SK-N-SH (cell line): ENCODE measurements around the gene BPIFA3. TPM values are rescaled to one million over a fixed set of nuclear protein-coding genes. Genes with fewer than 3 reads are reported as not detected.

Experiments
- CTCF ChIA-PET: fragments of 300-600, 350-600 bp; formaldehyde crosslinking; extraction: SDS; loops from one replicate; lab custom pipeline; 2021; lab: Yijun Ruan, JAX
- POLR2A ChIA-PET: fragments of 350-600 bp; sonication (Branson Sonifier 250); formaldehyde crosslinking; extraction: SDS; loops from one replicate; lab custom pipeline; 2020; ENCODE audit warnings: antibody characterized with exemption, inconsistent platforms; lab: Yijun Ruan, JAX
- DNase-seq: peaks from one replicate; pipeline ENCODE4 v3.0.0; 2012
- H2AFZ ChIP-seq: fragments of 200-600 bp; sonication (generic); 2 replicates; pipeline ENCODE4 v1.8.1; 2016; ENCODE audit warnings: antibody characterized with exemption, mild to moderate bottlenecking, low read depth
- H3F3A ChIP-seq: fragments of 200-600 bp; sonication (generic); replicated peaks from 2 replicates; pipeline ENCODE3; 2016; ENCODE audit warnings: antibody characterized with exemption, mild to moderate bottlenecking; ENCODE audit not compliant: insufficient read depth
- H3K27ac ChIP-seq, 2 experiments: fragments of 200-500 bp in 1 of 2; fragments of 200-600 bp in 1 of 2; sonication (Bioruptor generic) in 1 of 2; sonication (generic), shearing (Covaris generic) in 1 of 2; 2 replicates each; pipeline versions ENCODE4 v1.5.1 to v1.6.1; 2014 to 2016; ENCODE audit warnings: low read depth in 2 of 2, inconsistent platforms in 1 of 2, low read length in 1 of 2, mild to moderate bottlenecking in 1 of 2, mixed read lengths in 1 of 2
- H3K27me3 ChIP-seq: fragments of 200-600 bp; sonication (generic), shearing (Covaris generic); 2 replicates; pipeline ENCODE4 v1.6.1; 2016; ENCODE audit warnings: mixed run types; ENCODE audit not compliant: insufficient read depth
- H3K36me3 ChIP-seq, 2 experiments: fragments of 200-500 bp in 1 of 2; fragments of 200-600 bp in 1 of 2; sonication (Bioruptor generic) in 1 of 2; sonication (generic) in 1 of 2; replicated peaks in 1 of 2; 2 replicates each; pipeline versions ENCODE3 to v1.5.1; 2014 to 2016; ENCODE audit warnings: low read length in 1 of 2, mild to moderate bottlenecking in 1 of 2; ENCODE audit not compliant: insufficient read depth in 2 of 2, control insufficient read depth in 1 of 2
- H3K4me1 ChIP-seq, 2 experiments: fragments of 200-500 bp in 1 of 2; fragments of 200-600 bp in 1 of 2; sonication (Bioruptor generic) in 1 of 2; sonication (generic), shearing (Covaris generic) in 1 of 2; 2 replicates each; pipeline versions ENCODE4 v1.5.1 to v1.6.1; 2014 to 2016; ENCODE audit warnings: low read depth in 1 of 2, low read length in 1 of 2, mixed run types in 1 of 2; ENCODE audit not compliant: insufficient read depth in 2 of 2, control insufficient read depth in 1 of 2
- H3K4me2 ChIP-seq: fragments of 200-600 bp; sonication (generic), shearing (Covaris generic); 2 replicates; pipeline ENCODE4 v1.6.1; 2017; ENCODE audit warnings: mixed run types
- H3K4me3 ChIP-seq, 2 experiments: fragments of 200-500 bp in 1 of 2; fragments of 200-600 bp in 1 of 2; sonication (Bioruptor generic) in 1 of 2; sonication (generic), shearing (Covaris generic) in 1 of 2; 2 replicates each; pipeline versions ENCODE4 v1.5.1 to v1.8.1; 2014 to 2016; ENCODE audit warnings: low read depth in 2 of 2, inconsistent platforms in 1 of 2, low read length in 1 of 2, mild to moderate bottlenecking in 1 of 2, mixed read lengths in 1 of 2, moderate library complexity in 1 of 2
- H3K79me2 ChIP-seq: fragments of 200-600 bp; sonication (generic); 2 replicates; pipeline ENCODE4 v1.8.1; 2017; ENCODE audit warnings: mild to moderate bottlenecking; ENCODE audit not compliant: insufficient read depth
- H3K9ac ChIP-seq: fragments of 200-600 bp; sonication (generic); 2 replicates; pipeline ENCODE4 v1.6.1; 2017; ENCODE audit warnings: mixed run types
- H3K9me2 ChIP-seq: fragments of 200-600 bp; sonication (generic); 2 replicates; pipeline ENCODE4 v1.6.1; 2017; ENCODE audit warnings: mixed run types
- H3K9me3 ChIP-seq: fragments of 200-600 bp; sonication (generic); 2 replicates; pipeline ENCODE4 v1.6.1; 2017; ENCODE audit warnings: mixed run types, mild to moderate bottlenecking, moderate library complexity
- H4K20me1 ChIP-seq: fragments of 200-600 bp; sonication (generic); 2 replicates; pipeline ENCODE4 v1.6.1; 2017; ENCODE audit warnings: mild to moderate bottlenecking, mixed run types; ENCODE audit not compliant: insufficient read depth
- CHD2 ChIP-seq: fragments of 150-350 bp; IDR thresholded peaks from 2 replicates; pipeline ENCODE4 v1.6.1; 2018; ENCODE audit warnings: low read length; ENCODE audit not compliant: partially characterized antibody
- EZH2phosphoT487 ChIP-seq: fragments of 200-600 bp; sonication (generic); IDR thresholded peaks from 2 replicates; pipeline ENCODE4 v1.6.1; 2017; ENCODE audit warnings: low read depth, mixed run types, mild to moderate bottlenecking, antibody characterized with exemption, moderate library complexity, borderline replicate concordance
- FOSL2 ChIP-seq: IDR thresholded peaks from 2 replicates; pipeline ENCODE4 v1.4.0; 2012; ENCODE audit warnings: low read depth, mild to moderate bottlenecking, moderate library complexity, borderline replicate concordance
- FOXJ3 ChIP-seq: sonication (generic); formaldehyde crosslinking; IDR thresholded peaks from 2 replicates; pipeline ENCODE4 v1.5.1; 2020; ENCODE audit warnings: mild to moderate bottlenecking, missing genetic modification reagents
- FOXM1 ChIP-seq: IDR thresholded peaks from 2 replicates; pipeline ENCODE4 v1.4.0; 2012; ENCODE audit warnings: low read depth, mild to moderate bottlenecking
- RAD21 ChIP-seq: IDR thresholded peaks from 2 replicates; pipeline ENCODE4 v1.6.1; 2012; ENCODE audit warnings: mild to moderate bottlenecking, low read length
- RCOR1 ChIP-seq: fragments of 150-350 bp; IDR thresholded peaks from 2 replicates; pipeline ENCODE4 v1.6.1; 2017; ENCODE audit warnings: antibody characterized with exemption, low read length
- WGBS: methylation state at CpG from one replicate; pipeline ENCODE4 v1.1.6; 2017; ENCODE audit warnings: low lambda C conversion rate; 5-methylcytosine and 5-hydroxymethylcytosine counted together
- polyA plus RNA-seq, 3 experiments: library from polyadenylated mRNA; depleted of rRNA; stranded (reverse); fragments of >200 nt; gene quantifications; 2 replicates each; pipeline ENCODE4 v1.2.3, GENCODE V29; 2012
- TF ChIP-seq, protein P1 (sequence below): IDR thresholded peaks from 2 replicates; pipeline ENCODE4 v1.4.0; 2012; ENCODE audit warnings: low read depth, borderline replicate concordance
- TF ChIP-seq, protein P2 (sequence below): IDR thresholded peaks from 2 replicates; pipeline ENCODE4 v1.6.1; 2012; ENCODE audit warnings: mild to moderate bottlenecking, low read depth, low read length, moderate library complexity
- TF ChIP-seq, protein P3 (sequence below): fragments of 200-600 bp; sonication (generic); IDR thresholded peaks from 2 replicates; pipeline ENCODE4 v1.6.1; 2017; ENCODE audit warnings: antibody characterized with exemption, mild to moderate bottlenecking, moderate library complexity

Gene BPIFA3
- polyA plus RNA-seq, 1 of the 3 experiments (the other 2 are of a cell fraction), result not detected

DNA sequence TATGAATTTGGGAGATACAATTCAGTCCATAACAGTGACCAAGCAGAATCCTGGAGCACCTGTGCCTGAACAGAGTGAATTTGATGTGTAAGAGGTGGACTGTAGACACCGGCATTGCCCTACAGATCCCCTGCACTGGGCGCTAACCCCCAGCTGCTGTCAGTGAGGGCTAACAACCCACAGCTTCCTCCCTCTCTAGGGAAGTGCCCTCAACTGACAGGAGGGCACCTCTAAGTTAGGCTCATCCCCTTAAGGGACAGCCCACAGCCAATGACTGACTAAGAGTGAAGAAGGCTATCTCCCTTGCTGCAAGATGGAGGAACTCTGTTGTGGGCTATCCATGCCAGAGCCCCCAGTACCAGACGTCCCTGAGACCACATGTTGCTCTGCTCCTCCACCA, 50.5 kb downstream of the BPIFA3 start:
- WGBS, result 38% methylated on average over 3 of the region's 3 CpGs
- ChIA-PET CTCF (interaction anchor here (0.9 kb wide), 1 partner anchor 26 kb away, joined by 4 read pairs; no protein-coding TSS in a partner anchor), POLR2A (no interaction called here)

More for the DNA sequence above, 50.5 kb downstream of the BPIFA3 start:
- H4K20me1 ChIP-seq, result no peaks in the 10 kb centered on the region
- no peak overlapping the region for H3K4me2 ChIP-seq
- H3K4me1 ChIP-seq, result no peaks in the 10 kb centered on the region
- no peak for DNase-seq
- no peak overlapping the region for H3K4me3 ChIP-seq
- peaks cover 22% of the 10 kb centered on the region; the same call in 1 of the 2 replicates for H3K27me3 ChIP-seq
- no peaks in the 10 kb centered on the region for H3K9me3 ChIP-seq
- no peak overlapping the region for H2AFZ ChIP-seq
- no peak overlapping the region for H3K27ac ChIP-seq
- no peaks in the 10 kb centered on the region for H3K9me2 ChIP-seq
- peaks cover under 1% of the 10 kb centered on the region for H3F3A ChIP-seq
- no peak overlapping the region for H3K9ac ChIP-seq
- no peaks in the 10 kb centered on the region for H3K36me3 ChIP-seq
- no peaks in the 10 kb centered on the region for H3K79me2 ChIP-seq
- TF ChIP-seq FOSL2, result no peak
- TF ChIP-seq, protein P1, sequence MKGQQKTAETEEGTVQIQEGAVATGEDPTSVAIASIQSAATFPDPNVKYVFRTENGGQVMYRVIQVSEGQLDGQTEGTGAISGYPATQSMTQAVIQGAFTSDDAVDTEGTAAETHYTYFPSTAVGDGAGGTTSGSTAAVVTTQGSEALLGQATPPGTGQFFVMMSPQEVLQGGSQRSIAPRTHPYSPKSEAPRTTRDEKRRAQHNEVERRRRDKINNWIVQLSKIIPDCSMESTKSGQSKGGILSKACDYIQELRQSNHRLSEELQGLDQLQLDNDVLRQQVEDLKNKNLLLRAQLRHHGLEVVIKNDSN, result no peak
- TF ChIP-seq EZH2phosphoT487, result no peak
- TF ChIP-seq RAD21, result no peak
- TF ChIP-seq RCOR1, result no peak
- no peak for TF ChIP-seq CHD2
- no peak for TF ChIP-seq FOXM1
- TF ChIP-seq, protein P2, sequence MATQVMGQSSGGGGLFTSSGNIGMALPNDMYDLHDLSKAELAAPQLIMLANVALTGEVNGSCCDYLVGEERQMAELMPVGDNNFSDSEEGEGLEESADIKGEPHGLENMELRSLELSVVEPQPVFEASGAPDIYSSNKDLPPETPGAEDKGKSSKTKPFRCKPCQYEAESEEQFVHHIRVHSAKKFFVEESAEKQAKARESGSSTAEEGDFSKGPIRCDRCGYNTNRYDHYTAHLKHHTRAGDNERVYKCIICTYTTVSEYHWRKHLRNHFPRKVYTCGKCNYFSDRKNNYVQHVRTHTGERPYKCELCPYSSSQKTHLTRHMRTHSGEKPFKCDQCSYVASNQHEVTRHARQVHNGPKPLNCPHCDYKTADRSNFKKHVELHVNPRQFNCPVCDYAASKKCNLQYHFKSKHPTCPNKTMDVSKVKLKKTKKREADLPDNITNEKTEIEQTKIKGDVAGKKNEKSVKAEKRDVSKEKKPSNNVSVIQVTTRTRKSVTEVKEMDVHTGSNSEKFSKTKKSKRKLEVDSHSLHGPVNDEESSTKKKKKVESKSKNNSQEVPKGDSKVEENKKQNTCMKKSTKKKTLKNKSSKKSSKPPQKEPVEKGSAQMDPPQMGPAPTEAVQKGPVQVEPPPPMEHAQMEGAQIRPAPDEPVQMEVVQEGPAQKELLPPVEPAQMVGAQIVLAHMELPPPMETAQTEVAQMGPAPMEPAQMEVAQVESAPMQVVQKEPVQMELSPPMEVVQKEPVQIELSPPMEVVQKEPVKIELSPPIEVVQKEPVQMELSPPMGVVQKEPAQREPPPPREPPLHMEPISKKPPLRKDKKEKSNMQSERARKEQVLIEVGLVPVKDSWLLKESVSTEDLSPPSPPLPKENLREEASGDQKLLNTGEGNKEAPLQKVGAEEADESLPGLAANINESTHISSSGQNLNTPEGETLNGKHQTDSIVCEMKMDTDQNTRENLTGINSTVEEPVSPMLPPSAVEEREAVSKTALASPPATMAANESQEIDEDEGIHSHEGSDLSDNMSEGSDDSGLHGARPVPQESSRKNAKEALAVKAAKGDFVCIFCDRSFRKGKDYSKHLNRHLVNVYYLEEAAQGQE, result no peak
- TF ChIP-seq, protein P3, sequence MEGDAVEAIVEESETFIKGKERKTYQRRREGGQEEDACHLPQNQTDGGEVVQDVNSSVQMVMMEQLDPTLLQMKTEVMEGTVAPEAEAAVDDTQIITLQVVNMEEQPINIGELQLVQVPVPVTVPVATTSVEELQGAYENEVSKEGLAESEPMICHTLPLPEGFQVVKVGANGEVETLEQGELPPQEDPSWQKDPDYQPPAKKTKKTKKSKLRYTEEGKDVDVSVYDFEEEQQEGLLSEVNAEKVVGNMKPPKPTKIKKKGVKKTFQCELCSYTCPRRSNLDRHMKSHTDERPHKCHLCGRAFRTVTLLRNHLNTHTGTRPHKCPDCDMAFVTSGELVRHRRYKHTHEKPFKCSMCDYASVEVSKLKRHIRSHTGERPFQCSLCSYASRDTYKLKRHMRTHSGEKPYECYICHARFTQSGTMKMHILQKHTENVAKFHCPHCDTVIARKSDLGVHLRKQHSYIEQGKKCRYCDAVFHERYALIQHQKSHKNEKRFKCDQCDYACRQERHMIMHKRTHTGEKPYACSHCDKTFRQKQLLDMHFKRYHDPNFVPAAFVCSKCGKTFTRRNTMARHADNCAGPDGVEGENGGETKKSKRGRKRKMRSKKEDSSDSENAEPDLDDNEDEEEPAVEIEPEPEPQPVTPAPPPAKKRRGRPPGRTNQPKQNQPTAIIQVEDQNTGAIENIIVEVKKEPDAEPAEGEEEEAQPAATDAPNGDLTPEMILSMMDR, result no peak
- TF ChIP-seq FOXJ3 (CRISPR knock-in tag), result no peak
- TF ChIP-seq, all 33 proteins: peak for 0
